Activated gamma-delta T cell (primary cell): Measurements from ENCODE around the gene HNRNPK.
"Not testable (repeated sequence)": the region's sequence is repeated elsewhere in the genome, so short reads cannot be mapped to it uniquely, and the experiment has no call there.

ENCODE experiments used
- DNase-seq: peaks from one replicate; lab custom pipeline; 2025; lab: John Stamatoyannopoulos, UW

HNRNPK gene

DNA sequence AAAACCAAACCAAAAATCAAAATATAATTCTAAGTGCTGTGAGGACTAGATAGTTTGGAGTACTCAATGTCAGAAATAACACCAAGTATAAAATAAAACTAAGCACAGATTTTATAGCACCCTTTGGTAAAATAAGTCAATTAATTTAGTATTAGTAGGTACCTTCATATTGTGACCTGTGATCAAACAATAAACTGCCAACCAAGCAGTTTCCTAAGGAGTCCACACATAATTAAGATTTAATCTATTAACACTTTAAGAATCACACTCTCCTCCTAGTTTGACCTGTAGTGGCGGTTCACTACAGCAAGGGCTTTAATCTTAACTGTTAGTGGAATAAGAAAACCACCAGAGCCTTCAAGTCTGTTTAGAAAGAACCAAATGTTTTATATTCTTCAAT lies 2.8 kb downstream of the HNRNPK start:
- no peak for DNase-seq

GRCh38 chr9:83976372-83976771 lies 3.6 kb downstream of the HNRNPK start:
- DNase-seq: no peak

DNA sequence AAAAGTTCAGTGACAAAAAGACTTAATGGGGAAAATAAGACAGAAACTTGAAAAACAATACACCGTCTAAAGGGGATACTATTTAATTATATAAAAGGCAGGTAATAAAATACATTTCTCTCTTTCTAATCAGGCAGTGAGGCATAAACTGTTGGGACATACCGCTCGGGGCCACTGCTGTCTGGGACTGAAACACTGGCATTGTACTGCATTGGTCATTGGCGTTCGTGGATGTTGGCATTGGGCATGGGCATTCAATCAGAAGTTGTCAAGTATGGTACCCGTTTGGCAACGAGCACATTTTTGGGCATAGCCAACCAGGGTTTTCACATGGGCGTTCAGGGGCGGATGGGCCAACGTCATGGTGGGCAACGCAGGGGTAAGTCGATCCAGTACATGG lies 4.7 kb downstream of the HNRNPK start:
- DNase-seq: no peak

DNA sequence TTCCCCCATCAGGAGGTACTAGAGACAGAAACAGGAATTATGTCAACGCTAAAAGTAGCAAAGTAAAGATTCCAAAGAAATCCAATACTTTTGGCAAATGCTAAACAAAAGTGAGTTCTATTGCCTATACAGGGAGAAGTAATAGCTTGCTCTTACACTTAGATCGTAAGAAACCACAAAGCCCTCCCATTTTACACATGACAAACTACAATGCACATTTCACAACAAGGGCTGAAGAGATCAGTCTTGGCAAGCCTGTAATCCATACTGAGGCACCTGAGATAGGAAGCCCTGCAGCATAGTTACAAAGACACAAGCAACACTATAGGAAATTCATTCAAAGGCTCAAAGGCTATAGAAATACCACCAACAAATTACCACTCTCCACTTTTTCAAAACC lies 7.7 kb downstream of the HNRNPK start:
- no peak for DNase-seq

DNA sequence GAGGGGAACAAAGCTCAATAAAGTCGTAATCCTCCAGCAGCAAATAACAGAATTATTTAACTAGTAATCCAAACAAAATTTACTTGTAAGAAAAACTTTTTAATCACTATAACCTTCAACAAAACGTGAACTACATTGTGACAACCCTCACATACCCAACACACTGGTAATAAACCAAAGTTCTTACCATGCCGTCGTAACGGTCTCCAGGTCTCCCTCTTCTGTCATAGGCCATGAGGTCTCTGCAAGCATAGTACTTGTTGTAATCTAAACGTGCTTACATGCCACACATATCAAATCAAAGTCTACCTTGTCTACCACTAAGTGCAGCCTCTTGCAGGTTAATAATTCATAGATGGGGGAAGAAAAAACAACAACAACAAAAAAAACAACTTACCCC lies 8.5 kb downstream of the HNRNPK start:
- no peak for DNase-seq

DNA sequence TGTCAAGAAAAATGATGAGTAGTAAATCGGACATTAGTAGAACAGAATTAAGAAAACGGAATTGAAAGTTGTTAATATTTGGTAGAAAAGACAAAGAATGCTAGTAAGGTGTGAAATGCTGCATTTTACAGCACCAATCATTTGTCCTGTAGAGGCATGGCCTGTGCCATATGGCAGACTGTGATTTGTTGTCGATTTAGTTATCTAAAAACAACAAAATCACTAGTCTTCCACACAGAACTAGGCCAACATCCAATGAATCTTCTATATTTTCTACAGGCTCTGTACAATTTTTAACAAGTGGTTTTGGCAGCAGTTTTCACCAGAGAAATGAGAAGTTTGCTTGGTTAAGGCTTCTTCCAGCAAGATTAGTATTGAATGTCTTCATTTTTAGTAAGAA lies 10.4 kb downstream of the HNRNPK start:
- DNase-seq: no peak

DNA sequence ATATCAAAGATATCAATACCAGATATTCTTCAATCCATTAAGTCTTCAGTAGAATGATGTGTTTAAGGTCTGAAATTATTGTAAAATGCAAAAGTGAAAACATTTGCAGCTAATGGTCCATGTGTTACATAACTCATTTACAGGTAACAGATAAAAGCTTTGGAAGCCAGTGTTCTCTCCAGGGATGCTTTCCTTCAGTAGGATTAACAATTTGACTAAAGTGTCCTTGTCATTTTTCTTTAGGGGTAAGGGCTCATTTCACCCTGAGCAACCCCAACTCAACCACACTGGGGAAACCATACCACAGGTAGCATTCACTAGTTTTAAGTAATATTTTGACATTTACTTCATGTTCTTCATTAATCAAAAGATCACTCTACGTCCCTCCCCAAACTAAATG lies 12.9 kb downstream of the HNRNPK start:
- no peak for DNase-seq

- no peak for DNase-seq
Measured at GRCh38 chr9:83966209-83966582, 13.8 kb downstream of the HNRNPK start.

DNA sequence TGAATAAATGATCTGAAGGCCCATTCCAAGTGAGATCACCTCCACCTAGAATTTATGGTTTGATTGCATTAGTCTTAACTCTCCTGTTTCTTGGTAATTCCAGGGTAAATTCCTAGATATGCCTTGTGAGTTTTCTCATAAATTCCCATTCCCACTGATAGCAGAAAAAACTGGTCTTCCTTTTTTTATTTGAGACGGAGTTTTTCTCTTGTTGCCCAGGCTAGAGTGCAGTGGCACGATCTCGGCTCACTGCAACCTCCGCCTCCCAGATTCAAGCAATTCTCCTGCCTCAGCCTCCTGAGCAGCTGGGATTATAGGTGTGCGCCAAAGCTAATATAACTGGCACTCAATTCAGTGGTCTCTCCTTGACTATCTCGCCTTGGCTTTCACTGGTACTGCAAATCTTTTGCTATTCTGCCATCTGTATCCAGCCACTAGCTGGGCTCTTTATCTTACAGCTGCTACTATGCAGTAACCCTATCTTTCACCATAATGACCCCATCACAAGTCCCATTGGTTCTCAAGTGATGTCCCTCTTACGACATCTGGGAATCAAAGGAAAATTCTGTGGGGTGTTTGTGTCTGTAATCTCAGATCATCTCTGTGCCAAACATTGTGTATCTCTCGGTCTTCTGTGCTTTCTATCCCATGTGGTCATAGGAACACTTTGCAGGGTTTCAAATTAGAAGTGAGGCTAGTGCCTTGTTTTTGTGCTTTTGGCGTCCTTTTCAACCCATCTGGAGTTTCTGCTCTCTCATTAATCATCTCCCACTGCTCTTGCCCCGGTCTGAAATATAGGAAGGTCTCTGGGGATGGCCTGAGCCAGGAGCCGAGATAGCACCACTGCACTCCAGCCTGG lies 14.4 kb downstream of the HNRNPK start:
- no peak for DNase-seq

GRCh38 chr9:83964973-83965349 lies 15.1 kb downstream of the HNRNPK start:
- DNase-seq: no peak

- DNase-seq: no peak
Measured at GRCh38 chr9:83962165-83962564, 17.9 kb downstream of the HNRNPK start.

- no peak for DNase-seq
Measured at GRCh38 chr9:83960991-83961390, 19.0 kb downstream of the HNRNPK start.

DNA sequence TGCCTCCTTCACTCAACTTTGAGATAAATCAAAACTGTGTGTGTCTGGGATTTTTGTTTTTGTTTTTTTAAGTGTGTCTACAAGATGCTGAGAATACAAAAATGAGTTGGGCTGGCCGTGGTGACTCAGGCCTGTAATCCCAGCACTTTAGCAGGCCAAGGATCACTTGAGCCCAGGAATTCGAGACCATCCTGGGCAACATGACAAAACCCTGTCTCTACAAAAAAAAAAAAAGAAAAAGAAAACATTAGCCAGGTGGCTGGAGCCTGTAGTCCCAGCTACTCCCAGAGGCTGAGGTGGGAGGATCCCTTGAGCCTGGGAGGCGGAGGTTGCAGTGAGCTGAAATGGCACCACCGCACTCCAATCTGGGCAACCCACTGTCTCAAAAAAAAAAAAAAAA lies 21.0 kb downstream of the HNRNPK start:
- DNase-seq: no peak

GRCh38 chr9:83957248-83957513 lies 22.8 kb downstream of the HNRNPK start:
- no peak for DNase-seq

DNA sequence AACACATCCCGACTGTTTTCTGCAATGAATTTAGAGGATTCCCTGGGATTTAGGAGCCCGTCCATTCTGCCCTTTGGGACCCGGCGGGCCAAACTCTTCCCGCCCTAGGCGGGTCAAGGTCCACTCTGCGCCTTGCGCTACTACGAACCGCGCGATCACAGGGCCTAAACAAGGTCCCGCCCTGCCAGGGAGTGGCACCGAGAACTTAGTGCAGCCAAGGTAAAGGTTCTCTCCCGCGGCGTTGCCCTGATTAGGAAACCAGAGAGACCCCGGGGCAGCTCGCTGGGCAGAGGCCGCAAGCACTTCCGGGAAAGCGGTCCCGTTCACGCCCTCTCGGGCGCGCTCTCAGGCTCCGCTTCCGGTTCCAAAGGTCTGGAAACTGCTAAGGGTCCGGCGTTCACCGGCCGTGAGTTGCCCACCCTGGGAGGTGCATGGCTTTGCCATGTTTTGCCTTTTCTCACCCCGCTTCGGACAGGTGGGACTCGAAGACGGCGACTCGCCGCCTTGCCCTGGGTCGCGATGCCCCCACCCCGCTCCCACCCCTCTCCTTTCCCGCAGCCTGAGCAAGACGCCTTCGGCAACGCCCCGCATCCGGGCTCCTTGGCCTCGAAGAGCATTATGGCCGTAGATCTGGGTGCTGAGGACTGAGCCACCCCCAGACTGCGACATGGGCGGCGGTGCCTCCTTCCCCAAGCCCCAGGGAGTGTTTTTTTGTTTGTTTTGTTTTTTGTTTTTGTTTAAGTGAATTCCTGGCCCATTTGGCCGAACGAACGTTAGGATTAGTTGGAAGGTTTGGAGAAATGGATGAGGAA lies 23.4 kb downstream of the HNRNPK start:
- peak; percentile 43 for DNase-seq

- no peak for DNase-seq
Measured at GRCh38 chr9:83956086-83956435, 24.0 kb downstream of the HNRNPK start.

- DNase-seq: not testable (repeated sequence)
Measured at GRCh38 chr9:83948096-83948495, 31.9 kb downstream of the HNRNPK start.

DNA sequence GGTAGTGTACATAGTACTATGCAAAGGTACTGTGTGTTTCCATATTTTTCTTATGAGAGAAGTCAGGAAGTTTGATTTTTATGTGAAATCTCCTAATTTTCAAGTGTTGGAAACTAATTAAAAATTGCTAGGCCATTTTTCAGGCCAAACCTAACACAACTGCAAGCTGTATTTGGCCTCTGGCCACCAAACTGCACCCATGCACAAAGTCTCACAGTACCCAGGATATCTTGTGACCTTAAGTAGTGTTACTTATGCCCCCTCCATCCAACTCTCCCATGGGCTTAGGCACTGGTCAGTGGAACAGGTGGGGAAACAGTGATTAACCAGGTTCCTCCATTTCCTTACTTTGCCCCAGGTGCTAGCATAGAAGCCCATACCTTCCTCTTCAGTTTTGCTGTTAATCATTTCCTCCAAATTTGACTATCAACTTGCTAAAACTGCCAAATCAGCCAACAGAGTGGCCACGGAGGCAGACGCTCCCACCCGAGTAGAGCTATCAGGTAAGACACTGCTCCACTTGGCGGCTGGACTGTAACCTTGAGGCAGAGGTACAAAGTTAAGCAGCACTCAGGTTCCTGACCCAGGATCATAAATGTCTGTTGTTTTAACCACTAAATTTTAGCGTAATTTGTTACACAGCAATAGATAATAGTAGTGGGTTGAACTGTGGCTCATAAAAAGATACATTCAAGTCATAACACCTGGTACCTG lies 39.3 kb downstream of the HNRNPK start:
- no peak for DNase-seq

- no peak for DNase-seq
Measured at GRCh38 chr9:83937861-83938455, 42.1 kb downstream of the HNRNPK start.

DNA sequence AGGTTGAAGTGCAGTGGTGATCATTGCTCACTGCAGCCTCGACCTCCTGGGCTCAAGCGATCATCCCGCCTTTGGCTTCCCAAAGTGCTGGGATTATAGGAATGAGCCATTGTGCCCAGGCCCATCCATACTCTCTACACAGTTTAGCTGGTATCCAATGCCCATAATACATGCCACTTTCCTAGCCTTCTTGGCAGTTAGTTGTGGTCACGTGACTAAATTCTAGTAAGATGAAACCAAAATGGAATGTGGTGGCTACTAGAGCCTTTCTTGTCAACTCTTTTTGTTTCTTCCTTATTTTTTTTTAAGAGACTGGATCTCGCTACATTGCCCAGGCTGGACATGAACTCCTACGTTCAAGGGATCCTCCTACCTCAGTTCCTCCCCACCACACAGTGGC lies 43.5 kb downstream of the HNRNPK start:
- no peak for DNase-seq

- no peak for DNase-seq
Measured at GRCh38 chr9:83935276-83935935, 44.6 kb downstream of the HNRNPK start.
